ENCODE measurements around the gene ATMIN. TPM values are rescaled to one million over a fixed set of nuclear protein-coding genes. Genes with fewer than 3 reads are reported as not detected.

ATMIN gene, protein sequence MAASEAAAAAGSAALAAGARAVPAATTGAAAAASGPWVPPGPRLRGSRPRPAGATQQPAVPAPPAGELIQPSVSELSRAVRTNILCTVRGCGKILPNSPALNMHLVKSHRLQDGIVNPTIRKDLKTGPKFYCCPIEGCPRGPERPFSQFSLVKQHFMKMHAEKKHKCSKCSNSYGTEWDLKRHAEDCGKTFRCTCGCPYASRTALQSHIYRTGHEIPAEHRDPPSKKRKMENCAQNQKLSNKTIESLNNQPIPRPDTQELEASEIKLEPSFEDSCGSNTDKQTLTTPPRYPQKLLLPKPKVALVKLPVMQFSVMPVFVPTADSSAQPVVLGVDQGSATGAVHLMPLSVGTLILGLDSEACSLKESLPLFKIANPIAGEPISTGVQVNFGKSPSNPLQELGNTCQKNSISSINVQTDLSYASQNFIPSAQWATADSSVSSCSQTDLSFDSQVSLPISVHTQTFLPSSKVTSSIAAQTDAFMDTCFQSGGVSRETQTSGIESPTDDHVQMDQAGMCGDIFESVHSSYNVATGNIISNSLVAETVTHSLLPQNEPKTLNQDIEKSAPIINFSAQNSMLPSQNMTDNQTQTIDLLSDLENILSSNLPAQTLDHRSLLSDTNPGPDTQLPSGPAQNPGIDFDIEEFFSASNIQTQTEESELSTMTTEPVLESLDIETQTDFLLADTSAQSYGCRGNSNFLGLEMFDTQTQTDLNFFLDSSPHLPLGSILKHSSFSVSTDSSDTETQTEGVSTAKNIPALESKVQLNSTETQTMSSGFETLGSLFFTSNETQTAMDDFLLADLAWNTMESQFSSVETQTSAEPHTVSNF
- 35.0 and 39.2 TPM in 2 replicates for total RNA-seq
- long read RNA-seq, full-length matches to known transcripts = 3 of 85 reads
- long read RNA-seq, partial matches to known transcripts = 62 of 85 reads
- long read RNA-seq, other reads (novel, unspliced or antisense) = 20 of 85 reads

DNA sequence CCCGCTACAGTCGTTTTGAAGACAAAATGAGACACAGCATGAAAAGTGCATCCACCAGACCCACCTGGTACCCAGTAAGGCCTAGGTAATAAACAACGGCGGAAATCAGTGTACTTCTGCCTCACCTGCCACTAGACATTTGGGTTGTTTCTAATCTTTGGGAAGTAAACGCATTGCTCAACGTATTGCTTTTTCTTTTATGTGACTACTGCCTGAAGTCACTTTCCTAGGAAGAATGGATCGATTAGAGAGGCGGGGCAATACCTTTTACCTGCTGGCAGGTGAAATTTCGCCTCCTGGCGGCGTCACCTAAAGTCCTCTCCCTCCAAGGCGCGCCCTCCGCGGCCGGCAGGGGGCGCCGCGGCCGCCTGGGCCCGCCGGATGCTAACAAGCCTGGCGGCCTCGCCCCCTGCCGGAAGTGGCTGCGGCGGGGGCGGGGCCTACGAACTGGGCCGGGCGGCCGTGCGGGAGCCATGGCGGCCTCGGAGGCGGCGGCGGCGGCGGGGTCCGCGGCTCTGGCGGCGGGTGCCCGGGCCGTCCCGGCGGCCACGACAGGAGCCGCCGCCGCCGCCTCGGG lies at the start of gene ATMIN:
Gene ATMIN (plus strand): TSS at position 445 of the 577 bp plus-strand sequence. CDS start 29 bp downstream, at position 474.
- Mint-ChIP-seq H3K27me3 (ENCODE audit: unreplicated experiment) (no peaks in the 10 kb centered on the region), H3K4me3 (ENCODE audit: unreplicated experiment) (peak within 1 kb of the TSS; percentile 83), H3K27ac (ENCODE audit: unreplicated experiment) (peak within 1 kb of the TSS; percentile 66), H3K4me1 (ENCODE audit: unreplicated experiment) (peaks cover 18% of the 10 kb centered on the region), H3K36me3 (ENCODE audit: unreplicated experiment) (no peaks in the 10 kb centered on the region), H3K9me3 (ENCODE audit: unreplicated experiment) (no peaks in the 10 kb centered on the region)
- TF ChIP-seq, protein P1, sequence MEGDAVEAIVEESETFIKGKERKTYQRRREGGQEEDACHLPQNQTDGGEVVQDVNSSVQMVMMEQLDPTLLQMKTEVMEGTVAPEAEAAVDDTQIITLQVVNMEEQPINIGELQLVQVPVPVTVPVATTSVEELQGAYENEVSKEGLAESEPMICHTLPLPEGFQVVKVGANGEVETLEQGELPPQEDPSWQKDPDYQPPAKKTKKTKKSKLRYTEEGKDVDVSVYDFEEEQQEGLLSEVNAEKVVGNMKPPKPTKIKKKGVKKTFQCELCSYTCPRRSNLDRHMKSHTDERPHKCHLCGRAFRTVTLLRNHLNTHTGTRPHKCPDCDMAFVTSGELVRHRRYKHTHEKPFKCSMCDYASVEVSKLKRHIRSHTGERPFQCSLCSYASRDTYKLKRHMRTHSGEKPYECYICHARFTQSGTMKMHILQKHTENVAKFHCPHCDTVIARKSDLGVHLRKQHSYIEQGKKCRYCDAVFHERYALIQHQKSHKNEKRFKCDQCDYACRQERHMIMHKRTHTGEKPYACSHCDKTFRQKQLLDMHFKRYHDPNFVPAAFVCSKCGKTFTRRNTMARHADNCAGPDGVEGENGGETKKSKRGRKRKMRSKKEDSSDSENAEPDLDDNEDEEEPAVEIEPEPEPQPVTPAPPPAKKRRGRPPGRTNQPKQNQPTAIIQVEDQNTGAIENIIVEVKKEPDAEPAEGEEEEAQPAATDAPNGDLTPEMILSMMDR (IDR thresholded peaks at IDR 0.05) = peak; percentile 100
- peak; percentile 95 for DNase-seq (ENCODE audit: extremely low spot score, unreplicated experiment)

DNA sequence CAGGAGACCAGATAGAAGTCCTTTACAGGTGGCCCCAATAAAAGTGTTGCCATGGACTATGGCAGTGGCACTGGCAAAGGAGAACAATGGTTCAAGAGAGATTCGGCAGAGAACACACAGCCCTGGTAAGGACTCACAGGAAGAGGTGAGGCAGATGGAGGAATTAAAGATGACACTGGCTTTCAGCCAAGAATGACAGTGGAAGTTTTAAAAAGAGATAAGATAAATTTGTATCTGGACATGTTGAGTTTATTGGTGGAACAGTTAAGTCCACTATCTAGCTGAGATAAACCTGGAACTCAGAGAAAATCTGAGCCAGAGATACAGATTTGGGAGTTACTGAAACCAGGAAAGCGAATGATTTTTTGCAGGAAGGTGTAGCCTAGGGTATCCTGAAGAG lies 49.1 kb upstream of the ATMIN start:
- DNase-seq (ENCODE audit: extremely low spot score, unreplicated experiment) = no peak
- H3K4me1 Mint-ChIP-seq (ENCODE audit: unreplicated experiment) = peaks cover 12% of the 10 kb centered on the region
- H3K27ac Mint-ChIP-seq (ENCODE audit: unreplicated experiment) = no peak overlapping the region
- H3K4me3 Mint-ChIP-seq (ENCODE audit: unreplicated experiment) = no peak overlapping the region
- no peaks in the 10 kb centered on the region for H3K27me3 Mint-ChIP-seq (ENCODE audit: unreplicated experiment)
- peaks cover 9% of the 10 kb centered on the region for H3K36me3 Mint-ChIP-seq (ENCODE audit: unreplicated experiment)
- no peaks in the 10 kb centered on the region for H3K9me3 Mint-ChIP-seq (ENCODE audit: unreplicated experiment)
- TF ChIP-seq, protein P1 (IDR thresholded peaks at IDR 0.05) = no peak

DNA sequence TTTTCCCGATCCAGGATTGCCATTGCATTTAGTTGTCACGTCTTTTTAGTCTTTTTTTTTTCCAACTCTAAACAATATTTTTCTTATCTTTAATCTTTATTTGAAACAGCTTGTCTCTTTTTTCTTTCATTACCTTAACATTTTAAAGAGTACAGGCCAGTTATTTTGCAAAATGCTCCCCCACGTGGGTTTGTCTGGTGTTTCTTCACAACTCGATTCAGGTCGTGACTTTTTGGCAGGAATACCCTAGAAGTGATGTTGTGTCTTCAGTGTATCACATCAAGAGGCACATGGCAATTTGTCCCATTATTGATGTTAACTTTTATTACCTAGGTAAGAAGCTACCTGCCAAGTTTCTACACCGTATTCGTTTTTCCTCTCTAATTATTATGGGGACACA lies 46.9 kb upstream of the ATMIN start:
- Mint-ChIP-seq H3K9me3 (ENCODE audit: unreplicated experiment) (no peaks in the 10 kb centered on the region), H3K36me3 (ENCODE audit: unreplicated experiment) (peaks cover 11% of the 10 kb centered on the region), H3K27ac (ENCODE audit: unreplicated experiment) (no peak overlapping the region), H3K4me1 (ENCODE audit: unreplicated experiment) (peaks cover 26% of the 10 kb centered on the region), H3K27me3 (ENCODE audit: unreplicated experiment) (no peaks in the 10 kb centered on the region), H3K4me3 (ENCODE audit: unreplicated experiment) (no peak overlapping the region)
- DNase-seq (ENCODE audit: extremely low spot score, unreplicated experiment) = no peak
- TF ChIP-seq, protein P1 (IDR thresholded peaks at IDR 0.05) = no peak

- H3K9me3 Mint-ChIP-seq (ENCODE audit: unreplicated experiment) = no peaks in the 10 kb centered on the region
- no peak overlapping the region for H3K4me3 Mint-ChIP-seq (ENCODE audit: unreplicated experiment)
- H3K27ac Mint-ChIP-seq (ENCODE audit: unreplicated experiment) = no peak overlapping the region
- no peak for DNase-seq (ENCODE audit: extremely low spot score, unreplicated experiment)
- peaks cover 32% of the 10 kb centered on the region for H3K4me1 Mint-ChIP-seq (ENCODE audit: unreplicated experiment)
- peaks cover 17% of the 10 kb centered on the region for H3K36me3 Mint-ChIP-seq (ENCODE audit: unreplicated experiment)
- H3K27me3 Mint-ChIP-seq (ENCODE audit: unreplicated experiment) = no peaks in the 10 kb centered on the region
- TF ChIP-seq, protein P1 (IDR thresholded peaks at IDR 0.05) = no peak
Observed at GRCh38 chr16:80989801-80990200, 45.8 kb upstream of the ATMIN start.
